Sigmoid colon (tissue), 7 donors: ENCODE data around the gene ACTL8. TPM values are rescaled to one million over a fixed set of nuclear protein-coding genes. Genes with fewer than 3 reads are reported as not detected.

Experiments used
- DNase-seq: peaks from one replicate; pipeline ENCODE4 v3.0.0-alpha.2; 2019
- H3K27ac ChIP-seq, 4 donors: fragments of 200-600 bp; sonication (generic); one replicate each; pipeline ENCODE4 v1.5.1; 2016 to 2019; ENCODE audit warnings: mild to moderate bottlenecking in 1 of 4
- H3K27me3 ChIP-seq, 3 donors: fragments of 200-600 bp; sonication (generic); one replicate each; pipeline ENCODE4 v1.5.1; 2019; ENCODE audit warnings: mild to moderate bottlenecking in 1 of 3
- H3K36me3 ChIP-seq, 4 donors: fragments of 200-600 bp; sonication (generic); one replicate each; pipeline ENCODE4 v1.5.1; 2016 to 2019
- H3K4me1 ChIP-seq, 4 donors: fragments of 200-600 bp; sonication (generic); one replicate each; pipeline ENCODE4 v1.5.1; 2017 to 2019
- H3K4me3 ChIP-seq, 4 donors: fragments of 200-600 bp; sonication (generic); one replicate each; pipeline ENCODE4 v1.5.1; 2017 to 2019; ENCODE audit warnings: mild to moderate bottlenecking in 2 of 4, moderate library complexity in 1 of 4
- H3K9me3 ChIP-seq, 4 donors: fragments of 200-600 bp in 3 of 4; sonication (generic) in 3 of 4; one replicate each; pipeline versions ENCODE4 v1.5.1 to v1.6.1; 2013 to 2019
- EP300 ChIP-seq, 4 donors: sonication (generic); formaldehyde crosslinking; IDR thresholded peaks; one replicate each; pipeline ENCODE4 v1.6.1; 2017; ENCODE audit warnings: antibody characterized with exemption in 4 of 4
- POLR2A ChIP-seq, 2 donors: fragments of 450-650 bp; IDR thresholded peaks; one replicate each; pipeline ENCODE4 v1.6.1; 2016; ENCODE audit warnings: antibody characterized with exemption in 2 of 2, mild to moderate bottlenecking in 2 of 2, moderate library complexity in 2 of 2
- POLR2AphosphoS5 ChIP-seq, 4 donors: sonication (generic); formaldehyde crosslinking; IDR thresholded peaks; one replicate each; pipeline ENCODE4 v1.6.1; 2017; ENCODE audit warnings: antibody characterized with exemption in 4 of 4
- WGBS, 2 donors: extraction: QIAGEN DNeasy Blood & Tissue Kit; methylation state at CpG; one replicate each; pipeline ENCODE4 v1.1.7; 2013; 5-methylcytosine and 5-hydroxymethylcytosine counted together
- intact Hi-C: fragments of 100-400 bp; cut with DNase I; formaldehyde crosslinking; loops from one replicate; pipeline ENCODE4 v1.15.1; 2023
- polyA plus RNA-seq, 3 donors: library from polyadenylated mRNA; stranded (reverse); fragments of 200-250 nt; gene quantifications; one replicate each; pipeline ENCODE4 v1.2.3, GENCODE V29; 2013
- total RNA-seq, 4 donors: library from RNA; depleted of rRNA; stranded (reverse); fragments of >200 nt; gene quantifications; one replicate each; pipeline ENCODE4 v1.1.0, GENCODE V29; 2016
- TF ChIP-seq, protein P1 (sequence below), 4 experiments: fragments of 450-650 bp in 3 of 4; fragments of 200-600 bp in 1 of 4; IDR thresholded peaks; one replicate each; pipeline ENCODE4 v1.5.1; 2016 to 2019; ENCODE audit warnings: antibody characterized with exemption in 4 of 4, mild to moderate bottlenecking in 3 of 4, moderate library complexity in 2 of 4
- donor health status: healthy with polysubstance abuse.
- donor health status: Bipolar disorder and iron deficiency.
- donor health status: healthy.

Gene ACTL8
- total and polyA plus RNA-seq, 7 donors = 0.63 TPM; not detected in 6

DNA sequence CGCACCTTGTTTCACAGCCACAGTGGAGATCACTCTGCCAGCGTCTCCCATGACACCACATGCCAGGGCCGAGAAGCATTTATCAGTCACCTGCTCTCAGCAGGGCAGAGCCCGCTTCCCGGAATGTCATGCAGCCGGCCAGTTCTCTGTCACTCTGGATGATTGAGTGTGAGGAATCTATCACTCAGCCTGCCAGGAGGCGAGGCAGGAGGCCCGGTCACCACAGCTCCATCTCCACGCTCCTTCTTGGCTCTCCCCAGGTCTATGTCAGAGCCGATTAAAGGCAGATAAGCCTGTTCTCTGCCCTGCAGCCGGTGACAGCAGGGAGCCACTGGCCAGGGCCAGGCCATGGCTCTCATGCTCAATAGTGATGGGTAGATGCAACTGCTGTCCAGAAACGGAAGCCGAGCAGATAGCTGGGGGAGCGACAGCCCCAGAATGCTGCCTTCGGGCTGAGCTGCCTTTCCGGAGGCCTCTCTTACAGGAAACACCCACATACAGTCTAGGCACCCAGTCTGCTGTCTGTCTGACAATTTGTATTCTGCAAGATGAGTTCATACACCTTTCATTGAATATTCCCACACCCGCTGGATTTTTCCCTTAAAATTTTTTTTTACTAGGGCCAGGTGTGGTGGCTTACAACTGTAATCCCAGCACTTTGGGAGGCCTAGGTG, 64.1 kb downstream of the ACTL8 start:
- DNase-seq = no peak
- 73 to 83% methylated on average over 17 of the region's 17 CpGs for WGBS, 2 donors
- Histone ChIP-seq H3K36me3 (no peaks in the 10 kb centered on the region), H3K9me3 (peaks cover 0 to 3% (median 0%) of the 10 kb centered on the region in 4 donors), H3K4me3 (no peak overlapping the region), H3K27ac (no peak overlapping the region), H3K27me3 (peaks cover 0 to 4% (median 0%) of the 10 kb centered on the region in 3 donors), H3K4me1 (no peaks in the 10 kb centered on the region)
- TF ChIP-seq, protein P1, sequence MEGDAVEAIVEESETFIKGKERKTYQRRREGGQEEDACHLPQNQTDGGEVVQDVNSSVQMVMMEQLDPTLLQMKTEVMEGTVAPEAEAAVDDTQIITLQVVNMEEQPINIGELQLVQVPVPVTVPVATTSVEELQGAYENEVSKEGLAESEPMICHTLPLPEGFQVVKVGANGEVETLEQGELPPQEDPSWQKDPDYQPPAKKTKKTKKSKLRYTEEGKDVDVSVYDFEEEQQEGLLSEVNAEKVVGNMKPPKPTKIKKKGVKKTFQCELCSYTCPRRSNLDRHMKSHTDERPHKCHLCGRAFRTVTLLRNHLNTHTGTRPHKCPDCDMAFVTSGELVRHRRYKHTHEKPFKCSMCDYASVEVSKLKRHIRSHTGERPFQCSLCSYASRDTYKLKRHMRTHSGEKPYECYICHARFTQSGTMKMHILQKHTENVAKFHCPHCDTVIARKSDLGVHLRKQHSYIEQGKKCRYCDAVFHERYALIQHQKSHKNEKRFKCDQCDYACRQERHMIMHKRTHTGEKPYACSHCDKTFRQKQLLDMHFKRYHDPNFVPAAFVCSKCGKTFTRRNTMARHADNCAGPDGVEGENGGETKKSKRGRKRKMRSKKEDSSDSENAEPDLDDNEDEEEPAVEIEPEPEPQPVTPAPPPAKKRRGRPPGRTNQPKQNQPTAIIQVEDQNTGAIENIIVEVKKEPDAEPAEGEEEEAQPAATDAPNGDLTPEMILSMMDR (IDR thresholded peaks at IDR 0.05) = no peak
- no peak for TF ChIP-seq POLR2AphosphoS5 (IDR thresholded peaks at IDR 0.05)
- no peak for TF ChIP-seq POLR2A (IDR thresholded peaks at IDR 0.05)
- no peak for TF ChIP-seq EP300 (IDR thresholded peaks at IDR 0.05)
- intact Hi-C loops = no loop called here

DNA sequence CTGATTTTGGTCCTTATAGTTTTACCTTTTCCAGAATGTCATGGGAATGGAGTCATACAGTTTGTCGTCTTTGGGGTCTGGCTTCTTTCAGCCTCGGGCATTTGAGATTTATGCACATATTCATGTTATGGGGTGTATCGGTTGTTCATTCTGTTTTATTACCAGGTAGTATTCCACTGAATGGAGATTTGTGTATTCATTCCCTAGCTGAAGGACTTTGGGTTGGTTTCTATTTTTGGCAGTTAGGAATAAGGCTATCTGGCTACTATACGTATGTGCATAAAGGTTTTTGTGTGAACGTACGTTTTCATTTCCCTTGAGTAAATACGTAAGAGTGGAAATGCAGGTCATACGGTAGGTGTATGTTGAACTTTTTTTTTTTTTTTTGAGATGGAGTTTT, 65.1 kb downstream of the ACTL8 start:
- no peak for DNase-seq
- Histone ChIP-seq H3K36me3 (no peaks in the 10 kb centered on the region), H3K27ac (no peak overlapping the region), H3K9me3 (peaks cover 0 to 2% (median 0%) of the 10 kb centered on the region in 4 donors), H3K27me3 (peaks cover 0 to 4% (median 0%) of the 10 kb centered on the region in 3 donors), H3K4me3 (no peak overlapping the region), H3K4me1 (no peaks in the 10 kb centered on the region)
- WGBS, 2 donors = 86 to 87% methylated on average over 8 of the region's 8 CpGs
- intact Hi-C loops = loop anchor here (10.0 kb wide), 1 partner anchor 155 kb away; no protein-coding TSS in a partner anchor
- TF ChIP-seq POLR2AphosphoS5 (IDR thresholded peaks at IDR 0.05) (no peak), EP300 (IDR thresholded peaks at IDR 0.05) (no peak), POLR2A (IDR thresholded peaks at IDR 0.05) (no peak)
- TF ChIP-seq, protein P1 (IDR thresholded peaks at IDR 0.05) = no peak

DNA sequence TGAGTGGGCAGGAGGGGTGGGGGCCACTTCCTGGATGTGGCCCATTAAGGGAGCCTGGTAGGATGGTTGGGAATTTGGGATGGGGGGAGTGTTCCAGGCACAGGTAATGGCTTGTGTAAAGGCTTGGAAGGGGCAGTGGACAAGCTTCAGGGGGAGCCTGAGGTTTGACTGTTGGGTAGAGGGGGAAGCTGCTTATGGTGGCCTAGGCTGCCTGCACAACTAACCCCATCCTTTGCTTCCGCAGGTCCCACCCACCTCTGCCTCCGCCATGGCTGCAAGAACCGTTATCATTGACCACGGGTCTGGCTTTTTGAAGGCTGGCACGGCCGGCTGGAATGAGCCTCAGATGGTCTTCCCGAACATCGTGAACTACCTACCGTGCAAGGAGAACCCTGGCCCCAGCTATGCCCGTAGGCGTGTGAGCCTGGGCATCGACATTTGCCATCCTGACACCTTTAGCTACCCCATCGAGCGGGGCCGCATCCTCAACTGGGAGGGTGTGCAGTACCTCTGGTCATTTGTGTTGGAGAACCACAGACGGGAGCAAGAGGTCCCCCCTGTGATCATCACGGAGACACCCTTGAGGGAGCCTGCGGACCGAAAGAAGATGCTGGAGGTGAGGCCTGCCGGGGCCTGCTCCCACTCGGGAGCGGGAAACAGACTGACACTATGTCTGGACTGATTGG, 67.8 kb downstream of the ACTL8 start:
- Histone ChIP-seq H3K4me1 (no peaks in the 10 kb centered on the region), H3K9me3 (no peaks in the 10 kb centered on the region), H3K36me3 (no peaks in the 10 kb centered on the region), H3K27me3 (peaks cover 0 to 30% (median 7%) of the 10 kb centered on the region in 3 donors), H3K27ac (no peak overlapping the region), H3K4me3 (no peak overlapping the region)
- intact Hi-C loops = loop anchor here (10.0 kb wide), 1 partner anchor 158 kb away; no protein-coding TSS in a partner anchor
- WGBS, 2 donors = 94 to 96% methylated on average over 22 of the region's 22 CpGs
- no peak for TF ChIP-seq EP300 (IDR thresholded peaks at IDR 0.05)
- TF ChIP-seq POLR2A (IDR thresholded peaks at IDR 0.05) = no peak
- TF ChIP-seq, protein P1 (IDR thresholded peaks at IDR 0.05) = no peak
- TF ChIP-seq POLR2AphosphoS5 (IDR thresholded peaks at IDR 0.05) = no peak
- DNase-seq = no peak

DNA sequence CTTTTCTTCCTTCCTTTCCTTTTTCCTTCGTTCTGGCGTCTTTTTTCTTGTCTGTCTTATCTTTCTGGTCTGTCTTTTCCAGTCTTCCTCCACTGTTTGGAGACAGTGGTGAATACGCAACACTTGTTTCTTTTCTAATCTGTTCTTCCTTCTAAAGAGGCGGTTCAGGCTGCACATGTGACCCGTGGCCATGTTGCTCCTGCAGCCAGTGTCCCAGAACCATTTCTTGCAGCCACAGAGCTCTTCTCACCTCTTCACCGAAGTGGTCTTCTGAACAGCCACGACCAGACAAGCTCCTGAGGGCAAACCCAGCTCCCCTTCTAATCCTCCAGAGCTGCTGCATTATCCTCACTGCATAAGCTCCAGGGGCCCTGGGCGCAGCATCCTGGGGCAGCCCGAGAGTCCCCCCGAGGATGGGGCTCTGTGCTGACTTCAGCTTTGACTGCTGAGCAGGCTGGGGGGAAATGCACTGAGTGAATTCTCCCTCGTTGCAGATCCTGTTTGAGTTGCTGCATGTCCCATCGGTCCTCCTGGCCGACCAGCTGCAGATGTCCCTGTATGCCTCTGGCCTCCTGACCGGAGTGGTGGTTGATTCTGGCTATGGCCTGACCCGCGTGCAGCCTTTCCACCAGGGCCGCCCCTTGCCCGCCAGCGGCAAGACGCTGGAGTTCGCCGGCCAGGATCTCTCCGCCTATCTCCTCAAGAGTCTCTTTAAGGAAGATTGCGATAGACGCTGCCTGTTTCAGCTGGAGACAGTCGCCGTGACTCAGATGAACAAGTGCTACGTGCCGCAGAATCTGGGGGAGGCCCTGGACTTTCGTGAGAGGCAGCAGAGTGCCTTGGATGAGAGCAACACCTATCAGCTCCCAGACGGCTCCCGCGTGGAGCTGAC, 70.4 kb downstream of the ACTL8 start:
- H3K4me1 ChIP-seq = peaks cover 0 to 3% (median 0%) of the 10 kb centered on the region in 4 donors
- intact Hi-C loops = loop anchor here (10.0 kb wide), 1 partner anchor 161 kb away; no protein-coding TSS in a partner anchor
- no peak overlapping the region for H3K27ac ChIP-seq
- no peak overlapping the region for H3K4me3 ChIP-seq
- DNase-seq = no peak
- H3K36me3 ChIP-seq = no peaks in the 10 kb centered on the region
- WGBS, 2 donors = 74 to 75% methylated on average over 33 of the region's 33 CpGs
- peaks cover 0 to 30% (median 7%) of the 10 kb centered on the region in 3 donors for H3K27me3 ChIP-seq
- TF ChIP-seq, protein P1 (IDR thresholded peaks at IDR 0.05) = no peak
- TF ChIP-seq EP300 (IDR thresholded peaks at IDR 0.05) (no peak), POLR2A (IDR thresholded peaks at IDR 0.05) (no peak), POLR2AphosphoS5 (IDR thresholded peaks at IDR 0.05) (no peak)
- H3K9me3 ChIP-seq = no peaks in the 10 kb centered on the region
